Stimulated activated CD4-positive, alpha-beta T cell treated with anti-CD3 and anti-CD28 coated beads, Interleukin-12 subunit alpha, Interleukin-12 subunit beta, amount 100 ng/mL, for 4 hours (primary cell): ENCODE measurements around the gene PDE1A.

Experiments
- DNase-seq: peaks from one replicate; pipeline ENCODE4 v3.0.0-alpha.2; 2020

PDE1A gene

GRCh38 chr2:182186132-182186735, 240.6 kb downstream of the PDE1A start:
- no peak for DNase-seq

GRCh38 chr2:182182436-182182835, 244.4 kb downstream of the PDE1A start:
- no peak for DNase-seq

GRCh38 chr2:182181381-182181780, 245.5 kb downstream of the PDE1A start:
- DNase-seq, result no peak

- no peak for DNase-seq
Observed at GRCh38 chr2:182179176-182179575, 247.7 kb downstream of the PDE1A start.

- no peak for DNase-seq
Observed at GRCh38 chr2:182173944-182174622, 252.8 kb downstream of the PDE1A start.

- no peak for DNase-seq
Observed at GRCh38 chr2:182170341-182170740, 256.5 kb downstream of the PDE1A start.

- DNase-seq, result no peak
Observed at GRCh38 chr2:182167882-182168281, 259.0 kb downstream of the PDE1A start.

- no peak for DNase-seq
Observed at GRCh38 chr2:182166841-182167240, 260.0 kb downstream of the PDE1A start.

- DNase-seq, result no peak
Observed at GRCh38 chr2:182166406-182166805, 260.4 kb downstream of the PDE1A start.

GRCh38 chr2:182165202-182165601, 261.6 kb downstream of the PDE1A start:
- no peak for DNase-seq

GRCh38 chr2:182164686-182165085, 262.1 kb downstream of the PDE1A start:
- no peak for DNase-seq

- no peak for DNase-seq
Observed at GRCh38 chr2:182163878-182164277, 263.0 kb downstream of the PDE1A start.

GRCh38 chr2:182148344-182148743, 278.5 kb downstream of the PDE1A start:
- no peak for DNase-seq

- no peak for DNase-seq
Observed at GRCh38 chr2:182144776-182145165, 282.1 kb downstream of the PDE1A start.

- DNase-seq, result no peak
Observed at GRCh38 chr2:182144041-182144775, 282.6 kb downstream of the PDE1A start.

- DNase-seq, result no peak
Observed at GRCh38 chr2:182142062-182142461, 284.8 kb downstream of the PDE1A start.

- no peak for DNase-seq
Observed at GRCh38 chr2:182134201-182134600, 292.6 kb downstream of the PDE1A start.

GRCh38 chr2:182133195-182133891, 293.5 kb downstream of the PDE1A start:
- DNase-seq, result no peak

GRCh38 chr2:182132605-182133004, 294.2 kb downstream of the PDE1A start:
- no peak for DNase-seq

GRCh38 chr2:182128821-182129707, 297.8 kb downstream of the PDE1A start:
- DNase-seq, result no peak

- no peak for DNase-seq
Observed at GRCh38 chr2:182117196-182117595, 309.6 kb downstream of the PDE1A start.

GRCh38 chr2:182116774-182117173, 310.1 kb downstream of the PDE1A start:
- no peak for DNase-seq

- no peak for DNase-seq
Observed at GRCh38 chr2:182115258-182115657, 311.6 kb downstream of the PDE1A start.
